ENCODE results near the gene NXNL1. TPM values are rescaled to one million over a fixed set of nuclear protein-coding genes. Genes with fewer than 3 reads are reported as not detected.

Gene NXNL1
- total and polyA plus RNA-seq, 9 of the 15 experiments (the other 6 are each of a cell fraction or from before 2014, with no cell fraction given): not detected

- no TSS peak for BruUV-seq (replicated peaks)
- Histone ChIP-seq H3K4me3 (no peak overlapping the region), H3K79me2 (ENCODE audit: control insufficient read depth, insufficient read depth, low read length) (no peaks in the 10 kb centered on the region), H3K9me3 (replicated peaks; ENCODE audit: control insufficient read depth, insufficient read depth, low read depth, low read length) (no peaks in the 10 kb centered on the region), H4K20me1 (replicated peaks; ENCODE audit: control insufficient read depth, insufficient read depth, low read length) (no peaks in the 10 kb centered on the region), H3K36me3 (ENCODE audit: control insufficient read depth, insufficient read depth, low read length) (no peaks in the 10 kb centered on the region), H3K4me1 (replicated peaks in 1 of 2; ENCODE audit: control insufficient read depth in 2 of 2, insufficient read depth in 2 of 2, low read length in 2 of 2) (peaks cover 4 to 24% of the 10 kb centered on the region in 2 experiments; a peak in 3 of 5 replicates), H2AFZ (ENCODE audit: low read depth, low read length) (no peak overlapping the region), H3K27ac (ENCODE audit: extremely low read depth, low read depth, low read length) (no peak overlapping the region), H3K9me1 (ENCODE audit: control insufficient read depth, insufficient read depth, low read length) (no peaks in the 10 kb centered on the region), H3K4me2 (ENCODE audit: insufficient read depth, low read length) (no peak overlapping the region), H3K9ac (ENCODE audit: insufficient read depth in 1 of 2, low read depth in 2 of 2, low read length in 2 of 2) (peak overlapping the region in 1 of 2 experiments; percentile 35; a peak in 1 of 4 replicates), H3K27me3 (ENCODE audit: control insufficient read depth in 2 of 2, insufficient read depth in 2 of 2, low read length in 2 of 2) (peaks cover 4 to 17% of the 10 kb centered on the region in 2 experiments; a peak in 4 of 5 replicates)
- FAIRE-seq (no peak), ATAC-seq (no peak), DNase-seq (ENCODE audit: extremely low read depth in 1 of 4, low spot score in 3 of 4) (peak in 2 of 4 experiments; percentile 33 to 34)
- ChIA-PET CTCF (ENCODE audit: low intra/inter-chr PET ratio) (interaction anchor here (2.6 kb wide), 1 partner anchor 11 kb away, joined by 10 read pairs; no protein-coding TSS in a partner anchor), POLR2A (interaction anchor here (0.8 kb wide), 1 partner anchor 163 kb away, joined by 6 read pairs; no protein-coding TSS in a partner anchor)
- 49% methylated on average over 27 of the region's 58 CpGs for WGBS (ENCODE audit: insufficient coverage, low coverage, missing lambda C conversion rate)
- intact Hi-C loops (cut with micrococcal nuclease) (loop anchor here (10.0 kb wide), 1 partner anchor 219 kb away; no protein-coding TSS in a partner anchor), in situ Hi-C loops (cut with MboI) (no loop called here)
- TF ChIP-seq, protein P1, sequence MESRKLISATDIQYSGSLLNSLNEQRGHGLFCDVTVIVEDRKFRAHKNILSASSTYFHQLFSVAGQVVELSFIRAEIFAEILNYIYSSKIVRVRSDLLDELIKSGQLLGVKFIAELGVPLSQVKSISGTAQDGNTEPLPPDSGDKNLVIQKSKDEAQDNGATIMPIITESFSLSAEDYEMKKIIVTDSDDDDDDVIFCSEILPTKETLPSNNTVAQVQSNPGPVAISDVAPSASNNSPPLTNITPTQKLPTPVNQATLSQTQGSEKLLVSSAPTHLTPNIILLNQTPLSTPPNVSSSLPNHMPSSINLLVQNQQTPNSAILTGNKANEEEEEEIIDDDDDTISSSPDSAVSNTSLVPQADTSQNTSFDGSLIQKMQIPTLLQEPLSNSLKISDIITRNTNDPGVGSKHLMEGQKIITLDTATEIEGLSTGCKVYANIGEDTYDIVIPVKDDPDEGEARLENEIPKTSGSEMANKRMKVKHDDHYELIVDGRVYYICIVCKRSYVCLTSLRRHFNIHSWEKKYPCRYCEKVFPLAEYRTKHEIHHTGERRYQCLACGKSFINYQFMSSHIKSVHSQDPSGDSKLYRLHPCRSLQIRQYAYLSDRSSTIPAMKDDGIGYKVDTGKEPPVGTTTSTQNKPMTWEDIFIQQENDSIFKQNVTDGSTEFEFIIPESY (CRISPR knock-in tag; IDR thresholded peaks at IDR 0.05): peak; percentile 47; the same call in 1 of the 2 replicates
- TF ChIP-seq GATA2 (CRISPR knock-in tag; IDR thresholded peaks at IDR 0.05): no peak
These were observed 5.2 kb downstream of the NXNL1 start for GRCh38 chr19:17455308-17456123.
